Fibroblast of mammary gland (primary cell): ENCODE results near the gene KHK.

Experiments used
- DNase-seq: peaks from one replicate; pipeline ENCODE4 v3.0.0-alpha.2; 2010; ENCODE audit warnings: low read depth
- H3K4me3 ChIP-seq: 2 replicates; pipeline ENCODE4 v1.5.1; 2011; ENCODE audit warnings: low read depth, mild to moderate bottlenecking, low read length, moderate library complexity; ENCODE audit not compliant: control insufficient read depth
- CTCF ChIP-seq: conservative IDR thresholded peaks from 2 replicates; pipeline ENCODE4 v1.5.1; 2011; ENCODE audit warnings: low read depth, low read length, inconsistent platforms; ENCODE audit not compliant: control insufficient read depth, insufficient read depth

Gene KHK

GRCh38 chr2:27086724-27087593 is at the start of gene KHK:
TSS of gene KHK (plus strand) at chr2:27086772. CDS start at chr2:27087260, 488 bp downstream.
- no peak for DNase-seq
- no peak for TF ChIP-seq CTCF
- peak within 1 kb of the TSS; percentile 43 for H3K4me3 ChIP-seq

- DNase-seq: no peak
- H3K4me3 ChIP-seq: no peak overlapping the region
- no peak for TF ChIP-seq CTCF
Measured at GRCh38 chr2:27038012-27038411, 48.6 kb upstream of the KHK start.

GRCh38 chr2:27038631-27039339 is 47.8 kb upstream of the KHK start:
- H3K4me3 ChIP-seq: no peak overlapping the region
- DNase-seq: no peak
- no peak for TF ChIP-seq CTCF

- no peak overlapping the region for H3K4me3 ChIP-seq
- TF ChIP-seq CTCF: no peak
- DNase-seq: no peak
Measured at GRCh38 chr2:27039426-27039825, 47.1 kb upstream of the KHK start.

GRCh38 chr2:27039871-27040270 is 46.7 kb upstream of the KHK start:
- no peak for DNase-seq
- H3K4me3 ChIP-seq: no peak overlapping the region
- TF ChIP-seq CTCF: no peak

GRCh38 chr2:27040282-27040681 is 46.3 kb upstream of the KHK start:
- no peak overlapping the region for H3K4me3 ChIP-seq
- DNase-seq: no peak
- no peak for TF ChIP-seq CTCF
